Stimulated activated CD4-positive, alpha-beta T cell treated with anti-CD3 and anti-CD28 coated beads, Interleukin-4, amount 100 ng/mL, for 1 hour (primary cell): Measurements from ENCODE around the gene STARD8.
"Not testable (repeated sequence)": the region's sequence is repeated elsewhere in the genome, so short reads cannot be mapped to it uniquely, and the experiment has no call there.

Experiments
- DNase-seq: peaks from one replicate; pipeline ENCODE4 v3.0.0-alpha.2; 2020

The STARD8 gene

DNA sequence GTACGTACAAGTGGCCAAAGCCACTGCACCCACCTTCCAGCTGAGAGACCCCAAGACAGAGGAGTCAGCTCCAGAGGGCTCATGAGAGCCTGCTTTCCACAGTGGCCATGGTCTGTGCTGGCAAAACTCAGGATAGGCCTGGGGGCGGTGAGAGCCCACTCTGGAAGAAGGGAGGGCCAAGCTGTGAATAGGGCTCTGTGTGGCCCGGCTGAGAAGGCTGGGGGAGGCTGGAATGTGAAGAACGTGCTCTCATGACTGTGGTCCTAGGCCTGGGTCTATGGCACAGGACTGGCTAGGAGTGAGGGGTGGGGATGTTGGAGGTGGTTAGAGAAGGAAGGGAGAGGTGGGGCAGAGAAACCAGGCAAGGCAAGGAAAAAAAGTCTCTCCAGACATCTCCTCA, 13.3 kb downstream of the STARD8 start:
- DNase-seq: no peak

DNA sequence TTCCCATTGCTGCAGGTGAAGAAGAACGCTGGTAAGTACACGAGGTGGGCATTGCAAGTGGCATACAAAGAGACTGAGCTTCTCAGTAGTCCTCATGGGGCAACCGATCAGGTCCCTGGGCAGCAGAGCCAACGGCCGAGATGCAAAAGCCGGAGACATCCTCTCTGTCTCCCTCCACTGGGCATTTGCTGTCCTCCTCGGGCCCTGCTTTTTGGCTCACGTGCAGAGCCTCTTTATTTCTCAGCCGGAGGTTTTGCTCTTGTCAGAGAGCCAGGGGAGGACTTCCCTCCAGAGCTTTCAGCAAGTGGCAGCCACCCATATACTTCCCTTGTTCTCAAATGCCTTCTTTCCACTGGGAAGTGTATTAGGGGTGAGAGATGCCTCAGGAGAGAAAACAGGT, 18.0 kb downstream of the STARD8 start:
- no peak for DNase-seq

GRCh38 chrX:68666580-68666979, 19.1 kb downstream of the STARD8 start:
- no peak for DNase-seq

DNA sequence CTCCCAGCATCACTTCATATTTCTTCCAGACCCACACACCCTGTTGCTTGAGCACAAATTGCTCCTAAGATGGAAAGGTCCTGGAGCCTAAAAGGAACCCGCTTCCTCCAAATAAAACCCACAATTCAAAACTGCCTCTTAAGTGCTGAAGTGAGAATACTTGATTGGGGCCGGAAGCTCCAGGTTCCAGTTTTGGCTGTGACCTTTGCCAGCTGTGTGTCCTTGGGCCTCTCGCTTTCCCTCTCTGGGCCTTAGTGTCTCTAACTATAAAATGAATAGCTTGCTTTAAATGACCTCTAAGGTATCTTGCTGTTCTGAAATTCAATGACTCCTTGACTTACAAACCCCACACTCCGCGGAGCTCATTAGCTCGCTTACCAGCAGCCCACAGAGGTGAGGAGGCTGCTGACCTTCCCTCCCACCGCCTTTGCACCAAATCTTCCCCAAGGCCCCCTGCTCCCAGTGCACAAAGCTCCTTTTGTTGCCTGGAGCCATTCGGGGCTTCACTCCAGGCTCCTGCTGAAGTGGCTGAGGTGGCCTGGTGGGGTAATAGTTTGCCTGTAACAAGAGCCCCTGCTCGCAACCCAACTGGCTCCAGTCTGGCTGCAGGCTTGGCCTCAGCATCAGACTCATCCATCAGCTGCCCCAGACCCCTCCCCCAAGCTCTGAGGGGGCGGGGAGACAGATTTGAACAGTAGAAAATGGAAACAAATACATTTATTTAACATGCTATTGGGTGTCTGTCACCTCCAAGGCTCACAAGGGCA, 21.8 kb downstream of the STARD8 start:
- no peak for DNase-seq

DNA sequence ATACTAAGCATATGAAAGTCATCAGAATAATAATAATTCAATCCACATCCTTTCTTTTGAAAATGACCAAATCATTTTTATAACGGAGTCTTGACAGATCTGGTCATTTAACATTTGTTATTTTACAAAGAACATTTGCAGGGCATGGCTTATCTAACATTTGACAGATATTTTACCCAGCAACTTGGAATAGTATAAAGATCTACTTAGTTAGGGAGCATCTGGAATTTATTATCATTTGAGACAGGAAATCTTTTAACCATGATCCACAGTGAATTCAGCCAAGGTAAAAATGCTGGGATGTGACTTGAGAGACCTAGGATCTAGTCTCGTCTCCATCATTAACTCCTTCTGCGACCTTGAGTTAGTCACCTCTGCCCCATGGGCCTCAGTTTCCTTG, 22.4 kb downstream of the STARD8 start:
- DNase-seq: no peak

- DNase-seq: no peak
These were observed 23.8 kb downstream of the STARD8 start for GRCh38 chrX:68671221-68671620.

DNA sequence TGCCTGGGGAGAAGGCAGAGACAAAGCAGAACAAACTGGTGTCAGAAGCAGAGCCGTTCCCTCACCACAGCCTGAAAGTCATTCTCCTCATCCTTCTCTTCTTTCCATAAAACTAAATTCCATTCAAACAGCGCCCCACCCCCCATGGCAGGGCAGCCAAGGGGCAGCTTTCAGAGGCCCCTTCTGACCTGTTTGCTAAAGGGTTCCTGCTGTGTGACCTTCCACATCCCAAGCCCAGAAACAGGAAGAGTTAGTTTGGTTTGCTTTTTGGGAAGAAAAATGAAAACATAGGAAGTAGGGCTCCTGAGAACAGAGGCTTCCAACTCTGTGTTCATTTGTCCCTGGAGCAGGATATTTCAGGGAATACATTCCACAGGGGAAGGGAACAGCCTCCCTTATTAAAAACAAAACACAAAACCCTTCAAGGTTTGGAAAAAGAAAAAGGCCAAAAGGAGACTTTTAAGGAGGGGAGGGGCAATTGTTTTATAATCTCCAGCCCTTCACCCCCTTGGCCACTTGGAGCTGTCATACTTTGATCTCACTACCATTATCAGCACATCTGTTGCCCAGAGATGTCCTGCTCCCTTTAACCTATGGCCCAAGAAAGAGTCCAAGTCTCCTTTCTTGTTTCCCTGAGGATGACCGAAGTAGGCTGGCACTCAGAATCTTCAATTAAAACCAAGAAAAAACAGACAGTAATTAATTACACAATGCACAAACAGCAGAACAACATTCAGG, 25.3 kb downstream of the STARD8 start:
- no peak for DNase-seq

GRCh38 chrX:68675571-68675970, 28.1 kb downstream of the STARD8 start:
- no peak for DNase-seq

DNA sequence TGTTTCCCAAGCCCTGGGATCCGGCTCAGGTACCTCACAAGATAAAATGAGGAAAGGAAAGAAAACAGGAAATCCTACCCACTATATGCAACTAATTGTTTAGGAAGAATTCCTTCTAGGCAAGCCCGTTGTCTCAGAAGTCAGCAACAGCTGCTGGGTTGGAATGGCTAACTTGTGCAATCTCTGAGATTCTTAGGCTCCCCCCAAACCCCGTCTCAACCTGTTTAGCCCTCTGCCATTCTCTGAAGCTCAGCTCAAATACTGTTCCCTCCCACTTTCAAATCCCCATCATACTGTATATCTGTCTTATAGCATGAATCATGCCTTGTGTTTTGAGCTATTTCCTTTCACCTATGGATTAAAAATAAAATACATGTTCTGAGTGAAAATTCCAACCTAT, 28.9 kb downstream of the STARD8 start:
- no peak for DNase-seq

DNA sequence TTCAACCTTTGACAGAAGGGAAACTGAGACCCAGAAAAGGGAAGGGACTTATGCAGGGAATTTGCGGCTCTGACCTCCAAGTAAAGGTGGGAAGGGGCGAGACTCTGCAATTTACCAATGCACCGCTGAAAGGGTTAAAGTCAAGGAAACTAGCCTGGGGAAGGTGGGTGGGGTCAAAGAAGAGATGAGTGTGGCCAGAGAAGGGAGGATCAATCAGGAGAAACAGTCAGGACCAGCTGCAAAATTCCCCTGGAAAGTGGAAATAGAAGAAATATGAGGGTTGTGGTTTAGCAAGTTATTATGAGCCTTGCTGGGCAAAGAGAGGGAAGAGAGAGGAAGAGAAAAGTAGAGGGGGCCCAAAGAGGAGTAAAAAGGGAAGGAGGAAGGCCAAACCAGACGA, 30.5 kb downstream of the STARD8 start:
- no peak for DNase-seq

DNA sequence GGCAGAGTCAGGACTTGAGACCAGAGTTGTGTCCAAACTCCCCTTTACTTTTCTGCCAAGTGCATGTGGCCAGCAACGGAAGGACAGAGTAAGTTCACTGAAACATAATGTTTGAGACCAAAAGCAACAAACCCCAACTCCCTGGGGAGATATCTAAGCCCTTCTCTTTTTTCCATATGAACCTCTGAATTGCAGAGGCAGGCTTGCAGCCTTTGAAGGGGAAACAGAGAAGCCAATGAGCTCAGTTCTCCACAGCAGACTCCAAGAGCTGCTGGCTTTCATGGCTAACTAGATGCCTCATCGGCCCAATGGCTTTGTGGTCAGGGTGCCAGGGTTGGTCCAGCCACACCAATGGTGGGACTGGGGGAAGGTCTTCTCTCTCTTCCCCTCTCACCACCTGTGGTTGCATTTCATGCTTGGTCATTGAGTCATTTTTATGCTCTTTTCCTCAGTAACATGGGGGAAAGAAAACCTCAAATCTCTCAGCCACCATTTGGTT, 34.0 kb downstream of the STARD8 start:
- DNase-seq: no peak

- no peak for DNase-seq
These were observed 35.3 kb downstream of the STARD8 start for GRCh38 chrX:68682790-68683189.

- DNase-seq: no peak
These were observed 36.1 kb downstream of the STARD8 start for GRCh38 chrX:68683580-68683979.

GRCh38 chrX:68684291-68684918, 36.9 kb downstream of the STARD8 start:
- DNase-seq: peak; percentile 11

GRCh38 chrX:68684919-68685304, 37.4 kb downstream of the STARD8 start:
- no peak for DNase-seq

DNA sequence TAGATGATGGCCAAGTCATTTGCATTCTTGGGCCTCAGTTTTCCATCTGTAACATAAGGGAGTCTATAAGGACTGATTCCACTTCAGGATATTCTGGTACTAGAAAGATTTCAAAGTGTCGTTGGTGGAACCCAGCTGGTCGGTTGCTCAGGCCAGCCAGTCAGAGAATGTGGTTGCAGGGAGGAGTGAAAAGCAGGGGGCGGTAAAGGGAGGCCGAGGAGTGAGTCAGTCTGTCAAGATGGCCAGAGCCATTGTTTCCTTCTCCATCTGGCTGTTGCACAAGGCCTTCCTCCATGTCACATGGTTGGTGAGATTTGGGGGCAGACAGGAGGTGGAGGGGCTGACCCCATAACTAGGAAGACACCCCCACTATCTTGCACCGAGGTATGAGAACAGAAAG, 38.2 kb downstream of the STARD8 start:
- no peak for DNase-seq

GRCh38 chrX:68686097-68686977, 38.9 kb downstream of the STARD8 start:
- DNase-seq: peak; percentile 24

DNA sequence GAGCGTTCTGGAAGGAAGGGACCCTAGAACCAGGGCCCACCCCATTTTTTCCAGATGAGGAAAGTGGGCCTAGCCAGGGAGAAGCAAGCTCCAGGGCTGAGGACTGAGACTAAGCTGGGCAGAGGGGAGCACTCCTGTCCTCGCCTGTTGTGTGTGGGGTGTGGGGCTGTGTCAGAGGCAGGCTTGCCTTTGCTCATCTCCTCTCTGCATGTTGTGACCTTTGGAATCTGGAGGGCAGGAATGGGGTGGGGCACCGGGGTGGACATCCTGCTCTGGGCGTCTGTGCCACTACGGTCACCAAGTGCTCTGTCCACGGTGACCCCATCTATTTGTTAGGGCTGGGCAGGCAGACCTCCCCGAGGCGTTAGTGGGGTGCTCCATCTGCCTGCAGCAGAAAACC, 41.5 kb downstream of the STARD8 start:
- DNase-seq: not testable (repeated sequence)

GRCh38 chrX:68690936-68691501, 43.6 kb downstream of the STARD8 start:
- DNase-seq: no peak

DNA sequence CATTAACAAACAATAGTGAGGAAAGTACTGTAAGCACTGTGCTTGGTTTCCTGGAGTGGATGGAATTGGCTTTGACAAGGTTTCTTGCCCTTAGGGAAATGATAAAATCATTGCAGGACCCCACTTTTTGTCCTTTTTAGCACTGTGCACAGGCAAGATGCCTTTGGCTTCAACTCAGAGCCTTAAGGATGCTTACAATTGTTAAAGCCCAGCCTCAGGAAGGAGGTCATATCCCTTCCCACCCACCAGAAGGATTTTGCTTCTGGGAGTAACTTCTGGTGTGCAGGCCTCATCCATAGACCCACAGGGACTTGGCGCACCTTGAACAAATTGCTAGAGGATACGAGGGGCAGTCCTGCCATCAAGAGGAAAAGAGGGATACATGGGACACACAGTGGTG, 44.5 kb downstream of the STARD8 start:
- DNase-seq: no peak

DNA sequence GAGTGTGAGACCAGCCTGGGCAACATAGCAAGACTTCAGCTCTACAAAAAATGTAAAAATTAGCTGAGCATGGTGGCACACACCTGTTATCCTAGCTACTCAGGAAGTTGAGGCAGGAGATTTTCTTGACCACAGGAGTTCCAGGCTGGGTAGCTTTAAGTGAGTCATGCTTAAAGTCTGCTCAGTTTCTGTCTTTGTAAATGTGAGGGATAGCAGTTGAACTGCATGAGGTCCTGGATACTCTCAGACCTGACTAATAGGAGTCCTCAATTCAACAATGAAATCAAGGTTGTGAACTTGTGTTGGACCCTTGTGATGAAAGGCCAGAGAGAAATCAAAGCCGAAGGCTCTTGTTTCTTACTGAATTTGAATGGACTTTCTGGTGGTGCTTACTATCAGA, 45.2 kb downstream of the STARD8 start:
- DNase-seq: no peak
